Duodenal mucosa (tissue), 2 donors: ENCODE data around the gene POLR2F.

Source experiments
- H3K27ac ChIP-seq: one replicate; pipeline ENCODE4 v1.7.0; 2013; ENCODE audit warnings: low read depth, low read length
- H3K27me3 ChIP-seq, 2 donors: one replicate each; pipeline ENCODE4 v1.7.0; 2013; ENCODE audit warnings: low read length in 2 of 2, control low read depth in 1 of 2; ENCODE audit not compliant: insufficient read depth in 2 of 2, control insufficient read depth in 1 of 2
- H3K36me3 ChIP-seq, 2 donors: one replicate each; pipeline ENCODE4 v1.7.0; 2013; ENCODE audit warnings: low read length in 2 of 2, control low read depth in 1 of 2; ENCODE audit not compliant: insufficient read depth in 2 of 2, control insufficient read depth in 1 of 2
- H3K4me1 ChIP-seq, 2 donors: one replicate each; pipeline ENCODE4 v1.7.0; 2013; ENCODE audit warnings: low read length in 2 of 2, control low read depth in 1 of 2; ENCODE audit not compliant: insufficient read depth in 2 of 2, control insufficient read depth in 1 of 2
- H3K4me3 ChIP-seq, 2 donors: one replicate each; pipeline ENCODE4 v1.7.0; 2013; ENCODE audit warnings: low read length in 2 of 2, low read depth in 1 of 2
- H3K9ac ChIP-seq, 2 donors: one replicate each; pipeline ENCODE4 v1.7.0; 2013; ENCODE audit warnings: low read length in 2 of 2, low read depth in 1 of 2
- H3K9me3 ChIP-seq, 2 donors: one replicate each; pipeline ENCODE4 v1.7.0; 2013; ENCODE audit warnings: low read length in 2 of 2, control low read depth in 1 of 2; ENCODE audit not compliant: control insufficient read depth in 1 of 2

Gene POLR2F

GRCh38 chr22:37999236-37999635 lies 45.7 kb downstream of the POLR2F start:
- H3K4me1 ChIP-seq = no peaks in the 10 kb centered on the region
- H3K27ac ChIP-seq = no peak overlapping the region
- no peaks in the 10 kb centered on the region for H3K27me3 ChIP-seq
- no peaks in the 10 kb centered on the region for H3K9me3 ChIP-seq
- no peak overlapping the region for H3K4me3 ChIP-seq
- no peak overlapping the region for H3K9ac ChIP-seq
- no peaks in the 10 kb centered on the region for H3K36me3 ChIP-seq

- Histone ChIP-seq H3K9me3 (no peaks in the 10 kb centered on the region), H3K4me1 (no peaks in the 10 kb centered on the region), H3K27ac (no peak overlapping the region), H3K36me3 (no peaks in the 10 kb centered on the region), H3K27me3 (no peaks in the 10 kb centered on the region), H3K9ac (no peak overlapping the region), H3K4me3 (no peak overlapping the region)
Measured at GRCh38 chr22:37999640-38000272, 46.3 kb downstream of the POLR2F start.

- Histone ChIP-seq H3K36me3 (no peaks in the 10 kb centered on the region), H3K27me3 (no peaks in the 10 kb centered on the region), H3K4me1 (no peaks in the 10 kb centered on the region), H3K27ac (no peak overlapping the region), H3K4me3 (no peak overlapping the region), H3K9ac (no peak overlapping the region), H3K9me3 (no peaks in the 10 kb centered on the region)
Measured at GRCh38 chr22:38005943-38006342, 52.4 kb downstream of the POLR2F start.

- Histone ChIP-seq H3K27ac (no peak overlapping the region), H3K4me1 (no peaks in the 10 kb centered on the region), H3K36me3 (no peaks in the 10 kb centered on the region), H3K4me3 (no peak overlapping the region), H3K9me3 (no peaks in the 10 kb centered on the region), H3K27me3 (no peaks in the 10 kb centered on the region), H3K9ac (no peak overlapping the region)
Measured at GRCh38 chr22:38006906-38007305, 53.4 kb downstream of the POLR2F start.

- Histone ChIP-seq H3K27ac (no peak overlapping the region), H3K4me1 (no peaks in the 10 kb centered on the region), H3K4me3 (no peak overlapping the region), H3K36me3 (no peaks in the 10 kb centered on the region), H3K9me3 (no peaks in the 10 kb centered on the region), H3K27me3 (no peaks in the 10 kb centered on the region), H3K9ac (no peak overlapping the region)
Measured at GRCh38 chr22:38007330-38007902, 53.9 kb downstream of the POLR2F start.

GRCh38 chr22:38009000-38009806 lies 55.7 kb downstream of the POLR2F start:
- Histone ChIP-seq H3K36me3 (no peaks in the 10 kb centered on the region), H3K27me3 (no peaks in the 10 kb centered on the region), H3K27ac (no peak overlapping the region), H3K9me3 (no peaks in the 10 kb centered on the region), H3K4me3 (no peak overlapping the region), H3K9ac (no peak overlapping the region), H3K4me1 (no peaks in the 10 kb centered on the region)

GRCh38 chr22:38012604-38013072 lies 59.1 kb downstream of the POLR2F start:
- Histone ChIP-seq H3K27me3 (no peaks in the 10 kb centered on the region), H3K9ac (no peak overlapping the region), H3K4me1 (peaks cover 7 to 10% of the 10 kb centered on the region in 2 donors), H3K36me3 (no peaks in the 10 kb centered on the region), H3K4me3 (no peak overlapping the region), H3K9me3 (no peaks in the 10 kb centered on the region), H3K27ac (no peak overlapping the region)

- H3K9me3 ChIP-seq = no peaks in the 10 kb centered on the region
- H3K9ac ChIP-seq = no peak overlapping the region
- peaks cover 7 to 13% of the 10 kb centered on the region in 2 donors for H3K4me1 ChIP-seq
- no peaks in the 10 kb centered on the region for H3K27me3 ChIP-seq
- no peak overlapping the region for H3K4me3 ChIP-seq
- no peaks in the 10 kb centered on the region for H3K36me3 ChIP-seq
- H3K27ac ChIP-seq = no peak overlapping the region
Measured at GRCh38 chr22:38014083-38014482, 60.6 kb downstream of the POLR2F start.

- Histone ChIP-seq H3K27me3 (no peaks in the 10 kb centered on the region), H3K4me1 (peaks cover 7 to 13% of the 10 kb centered on the region in 2 donors), H3K4me3 (peak overlapping the region; percentile 28 to 32), H3K27ac (peak overlapping the region; percentile 20), H3K9ac (no peak overlapping the region), H3K9me3 (no peaks in the 10 kb centered on the region), H3K36me3 (no peaks in the 10 kb centered on the region)
Measured at GRCh38 chr22:38016182-38017151, 63.0 kb downstream of the POLR2F start.
